Uterus (tissue), 2 donors: ENCODE data around the gene SAYSD1.

Experiments used
- CTCF ChIP-seq, 4 experiments: fragments of 200-600 bp in 2 of 4; fragments of 450-650 bp in 2 of 4; sonication (generic) in 2 of 4; IDR thresholded peaks; one replicate each; pipeline ENCODE4 v1.5.1; 2016 to 2019; ENCODE audit warnings: antibody characterized with exemption in 4 of 4, mild to moderate bottlenecking in 2 of 4, moderate library complexity in 1 of 4
- POLR2A ChIP-seq, 2 donors: fragments of 450-650 bp; IDR thresholded peaks; one replicate each; pipeline ENCODE4 v1.6.1; 2016; ENCODE audit warnings: antibody characterized with exemption in 2 of 2, mild to moderate bottlenecking in 1 of 2, moderate library complexity in 1 of 2

DNA sequence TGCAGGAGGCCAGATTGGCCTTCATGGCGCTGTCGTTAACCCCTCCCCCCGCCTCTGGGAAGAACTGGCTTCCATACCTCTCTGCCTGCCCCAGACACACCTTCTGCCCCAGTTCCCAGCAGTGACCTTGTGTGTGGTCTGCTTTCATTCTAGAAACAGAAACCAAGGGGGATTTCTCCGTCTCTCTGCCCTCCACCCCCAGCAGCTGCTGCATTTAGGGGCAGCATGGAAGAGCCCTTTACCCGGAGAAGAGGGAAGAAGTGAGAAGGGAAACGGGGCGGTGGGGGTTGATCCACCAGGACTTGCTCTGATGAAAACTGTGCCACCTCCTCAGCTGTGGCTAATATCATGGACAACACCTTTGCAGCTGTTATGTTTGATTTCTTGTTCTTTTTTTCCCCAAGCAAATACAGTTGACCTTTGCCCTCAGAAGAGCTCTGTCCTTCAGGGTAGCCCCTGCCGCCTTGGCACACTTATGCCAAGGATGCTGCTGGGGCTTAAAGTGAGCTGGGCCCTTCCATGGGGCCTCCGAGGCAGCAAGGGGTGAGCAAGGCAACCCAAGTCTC, 60.3 kb downstream of the SAYSD1 start:
- TF ChIP-seq POLR2A (IDR thresholded peaks at IDR 0.05) (no peak), CTCF (IDR thresholded peaks at IDR 0.05) (no peak)
